Neural progenitor cell (in vitro differentiated cells): ENCODE results near the gene SLC17A9. TPM values are rescaled to one million over a fixed set of nuclear protein-coding genes. Genes with fewer than 3 reads are reported as not detected.

Experiments
- DNase-seq: peaks from one replicate; pipeline ENCODE4 v3.0.0-alpha.2; 2016; ENCODE audit warnings: low spot score
- H2AFZ ChIP-seq: fragments of 200-600 bp; sonication (generic); replicated peaks from 2 replicates; pipeline ENCODE4 v1.6.1; 2016; ENCODE audit warnings: antibody characterized with exemption
- H3F3A ChIP-seq: fragments of 200-600 bp; sonication (generic); 2 replicates; pipeline ENCODE4 v1.6.1; 2016; ENCODE audit warnings: antibody characterized with exemption, low read depth
- H3K27ac ChIP-seq: fragments of 200-600 bp; sonication (generic); 2 replicates; pipeline ENCODE4 v1.5.1; 2016; ENCODE audit warnings: mild to moderate bottlenecking
- H3K27me3 ChIP-seq: fragments of 200-600 bp; sonication (generic); 2 replicates; pipeline ENCODE4 v1.6.1; 2016; ENCODE audit warnings: mild to moderate bottlenecking, moderate library complexity
- H3K36me3 ChIP-seq: fragments of 200-600 bp; sonication (generic); 2 replicates; pipeline ENCODE4 v1.5.1; 2016
- H3K4me1 ChIP-seq: fragments of 200-600 bp; sonication (generic); 2 replicates; pipeline ENCODE4 v1.6.1; 2016; ENCODE audit warnings: mixed run types
- H3K4me2 ChIP-seq: fragments of 200-600 bp; sonication (generic); 2 replicates; pipeline ENCODE4 v1.6.1; 2016
- H3K4me3 ChIP-seq: fragments of 200-600 bp; sonication (generic); 2 replicates; pipeline ENCODE4 v1.5.1; 2016
- H3K79me2 ChIP-seq: fragments of 200-600 bp; sonication (generic); 2 replicates; pipeline ENCODE4 v1.6.1; 2016; ENCODE audit warnings: low read depth
- H3K9ac ChIP-seq: fragments of 200-600 bp; sonication (generic); 2 replicates; pipeline ENCODE4 v1.6.1; 2016
- H3K9me3 ChIP-seq: fragments of 200-600 bp; sonication (generic); 2 replicates; pipeline ENCODE4 v1.5.1; 2016; ENCODE audit warnings: low read depth
- H4K20me1 ChIP-seq: fragments of 200-600 bp; sonication (generic); 2 replicates; pipeline ENCODE4 v1.6.1; 2016; ENCODE audit warnings: low read depth
- H3K27ac Mint-ChIP-seq: 3 replicates; pipeline ENCODE4 v1.8.0; 2021; ENCODE audit warnings: mixed read lengths
- H3K27me3 Mint-ChIP-seq: 2 replicates; pipeline ENCODE4 v1.8.0; 2022; ENCODE audit warnings: low read depth, mild to moderate bottlenecking, inconsistent platforms, moderate library complexity, mixed read lengths; ENCODE audit not compliant: insufficient read depth
- H3K36me3 Mint-ChIP-seq: 3 replicates; pipeline ENCODE4 v1.8.0; 2021; ENCODE audit warnings: mixed read lengths
- H3K4me1 Mint-ChIP-seq: 3 replicates; pipeline ENCODE4 v1.8.0; 2021; ENCODE audit warnings: mixed read lengths
- H3K4me3 Mint-ChIP-seq: 3 replicates; pipeline ENCODE4 v1.8.0; 2021; ENCODE audit warnings: mild to moderate bottlenecking, moderate library complexity, mixed read lengths
- H3K9me3 Mint-ChIP-seq: 3 replicates; pipeline ENCODE4 v1.8.0; 2020; ENCODE audit warnings: mixed read lengths
- EZH2 ChIP-seq: fragments of 200-600 bp; sonication (generic); IDR thresholded peaks from 2 replicates; pipeline ENCODE4 v1.6.1; 2017; ENCODE audit warnings: antibody characterized with exemption, mild to moderate bottlenecking, moderate library complexity
- EZH2phosphoT487 ChIP-seq: fragments of 200-600 bp; sonication (generic); IDR thresholded peaks from 2 replicates; pipeline ENCODE4 v1.6.1; 2017; ENCODE audit warnings: antibody characterized with exemption
- total RNA-seq: library from RNA; depleted of rRNA; stranded (reverse); fragments of >200 nt; gene quantifications from 2 replicates; pipeline ENCODE4 v1.2.3, GENCODE V29; 2015; ENCODE audit warnings: low replicate concordance
- TF ChIP-seq, protein P1 (sequence below): fragments of 200-600 bp; sonication (generic); IDR thresholded peaks from 2 replicates; pipeline ENCODE4 v1.5.1; 2017; ENCODE audit warnings: antibody characterized with exemption, mild to moderate bottlenecking

Gene SLC17A9
- total RNA-seq, 1 donor from 2014 or later, result 0.17 TPM

DNA sequence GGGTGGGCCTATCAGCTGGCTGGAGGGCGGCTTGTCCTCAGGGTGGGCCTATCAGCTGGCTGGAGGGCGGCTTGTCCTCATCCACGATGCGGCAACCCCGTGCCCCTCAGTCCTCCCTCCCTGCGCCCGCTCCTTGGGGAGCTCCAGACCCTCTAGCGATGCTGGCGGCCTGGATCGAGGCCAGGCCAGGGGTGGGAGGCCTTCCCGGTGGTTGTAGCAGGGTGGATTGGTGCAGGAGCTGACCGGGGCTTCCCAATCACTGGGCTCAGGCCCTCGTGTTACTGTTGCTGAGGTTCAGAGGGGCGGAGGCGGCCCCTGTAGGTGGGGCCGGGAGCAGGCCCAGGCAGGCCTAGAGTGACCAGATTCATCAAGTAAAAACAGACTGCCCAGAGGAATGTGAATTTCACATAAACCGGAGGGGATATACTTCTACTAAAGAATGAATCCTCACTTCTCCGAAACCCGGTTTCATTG, 8.8 kb downstream of the SLC17A9 start:
- H3K27me3 Mint-ChIP-seq, result peaks cover 10% of the 10 kb centered on the region
- DNase-seq, result peak; percentile 48
- no peak overlapping the region for H3K4me3 Mint-ChIP-seq

GRCh38 chr20:62961799-62962198, 9.3 kb downstream of the SLC17A9 start:
- Mint-ChIP-seq H3K9me3 (no peaks in the 10 kb centered on the region), H3K4me3 (no peak overlapping the region), H3K27me3 (peaks cover 10% of the 10 kb centered on the region), H3K4me1 (peaks cover 8% of the 10 kb centered on the region), H3K27ac (no peak overlapping the region), H3K36me3 (no peaks in the 10 kb centered on the region)
- no peak overlapping the region for H3K27ac ChIP-seq
- H3K79me2 ChIP-seq, result no peaks in the 10 kb centered on the region
- no peaks in the 10 kb centered on the region for H3K27me3 ChIP-seq
- TF ChIP-seq EZH2phosphoT487 (no peak), EZH2 (no peak)
- TF ChIP-seq, protein P1, sequence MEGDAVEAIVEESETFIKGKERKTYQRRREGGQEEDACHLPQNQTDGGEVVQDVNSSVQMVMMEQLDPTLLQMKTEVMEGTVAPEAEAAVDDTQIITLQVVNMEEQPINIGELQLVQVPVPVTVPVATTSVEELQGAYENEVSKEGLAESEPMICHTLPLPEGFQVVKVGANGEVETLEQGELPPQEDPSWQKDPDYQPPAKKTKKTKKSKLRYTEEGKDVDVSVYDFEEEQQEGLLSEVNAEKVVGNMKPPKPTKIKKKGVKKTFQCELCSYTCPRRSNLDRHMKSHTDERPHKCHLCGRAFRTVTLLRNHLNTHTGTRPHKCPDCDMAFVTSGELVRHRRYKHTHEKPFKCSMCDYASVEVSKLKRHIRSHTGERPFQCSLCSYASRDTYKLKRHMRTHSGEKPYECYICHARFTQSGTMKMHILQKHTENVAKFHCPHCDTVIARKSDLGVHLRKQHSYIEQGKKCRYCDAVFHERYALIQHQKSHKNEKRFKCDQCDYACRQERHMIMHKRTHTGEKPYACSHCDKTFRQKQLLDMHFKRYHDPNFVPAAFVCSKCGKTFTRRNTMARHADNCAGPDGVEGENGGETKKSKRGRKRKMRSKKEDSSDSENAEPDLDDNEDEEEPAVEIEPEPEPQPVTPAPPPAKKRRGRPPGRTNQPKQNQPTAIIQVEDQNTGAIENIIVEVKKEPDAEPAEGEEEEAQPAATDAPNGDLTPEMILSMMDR, result no peak
- H3K4me3 ChIP-seq, result no peak overlapping the region
- no peaks in the 10 kb centered on the region for H3K4me1 ChIP-seq
- H4K20me1 ChIP-seq, result no peaks in the 10 kb centered on the region
- H3K4me2 ChIP-seq, result no peak overlapping the region
- H3F3A ChIP-seq, result no peaks in the 10 kb centered on the region
- no peak for DNase-seq
- no peaks in the 10 kb centered on the region for H3K9me3 ChIP-seq
- H2AFZ ChIP-seq, result no peak overlapping the region
- no peak overlapping the region for H3K9ac ChIP-seq
- no peaks in the 10 kb centered on the region for H3K36me3 ChIP-seq

More for the DNA sequence above, 8.8 kb downstream of the SLC17A9 start:
- Histone ChIP-seq H3K4me2 (no peak overlapping the region), H4K20me1 (no peaks in the 10 kb centered on the region), H3K27ac (no peak overlapping the region), H3K27me3 (no peaks in the 10 kb centered on the region), H3K9ac (no peak overlapping the region), H3K4me3 (no peak overlapping the region), H3K79me2 (no peaks in the 10 kb centered on the region), H3K4me1 (no peaks in the 10 kb centered on the region), H3K36me3 (no peaks in the 10 kb centered on the region), H2AFZ (no peak overlapping the region), H3F3A (no peaks in the 10 kb centered on the region), H3K9me3 (no peaks in the 10 kb centered on the region)
- H3K9me3 Mint-ChIP-seq, result no peaks in the 10 kb centered on the region
- peaks cover 8% of the 10 kb centered on the region for H3K4me1 Mint-ChIP-seq
- TF ChIP-seq EZH2phosphoT487, result no peak
- TF ChIP-seq, protein P1, result peak; percentile 4
- no peak overlapping the region for H3K27ac Mint-ChIP-seq
- H3K36me3 Mint-ChIP-seq, result no peaks in the 10 kb centered on the region

GRCh38 chr20:62962221-62962879, 9.8 kb downstream of the SLC17A9 start:
- Histone ChIP-seq H2AFZ (no peak overlapping the region), H3F3A (no peaks in the 10 kb centered on the region), H3K4me3 (no peak overlapping the region), H3K27me3 (no peaks in the 10 kb centered on the region), H3K4me2 (no peak overlapping the region), H3K4me1 (no peaks in the 10 kb centered on the region), H3K79me2 (no peaks in the 10 kb centered on the region), H3K27ac (no peak overlapping the region), H3K9ac (no peak overlapping the region), H4K20me1 (no peaks in the 10 kb centered on the region), H3K9me3 (no peaks in the 10 kb centered on the region), H3K36me3 (no peaks in the 10 kb centered on the region)
- no peak for DNase-seq
- H3K27me3 Mint-ChIP-seq, result peaks cover 10% of the 10 kb centered on the region
- no peaks in the 10 kb centered on the region for H3K36me3 Mint-ChIP-seq
- H3K27ac Mint-ChIP-seq, result no peak overlapping the region
- H3K4me3 Mint-ChIP-seq, result no peak overlapping the region
- peaks cover 8% of the 10 kb centered on the region for H3K4me1 Mint-ChIP-seq
- H3K9me3 Mint-ChIP-seq, result no peaks in the 10 kb centered on the region
- TF ChIP-seq EZH2 (no peak), EZH2phosphoT487 (no peak)
- TF ChIP-seq, protein P1, result no peak
